Measurements from ENCODE around the gene CD163L1.
A peak's percentile ranks its signal among the peaks of the same experiment; 100 is the strongest.

The CD163L1 gene

GRCh38 chr12:7322599-7322998 lies 121.4 kb downstream of the CD163L1 start:
- TF ChIP-seq MYC (IDR thresholded peaks at IDR 0.05; ENCODE audit: low read depth, low read length) (no peak), MAX (IDR thresholded peaks at IDR 0.05; ENCODE audit: low read depth, low read length) (no peak), CTCF (IDR thresholded peaks at IDR 0.05; ENCODE audit: low read depth, low read length) (no peak), POLR2A (IDR thresholded peaks at IDR 0.05; ENCODE audit: extremely low read depth, insufficient read length) (no peak)
- no peak overlapping the region for H3K4me3 ChIP-seq (ENCODE audit: low read depth, low read length)
- DNase-seq (ENCODE audit: low read depth): no peak

- DNase-seq (ENCODE audit: low read depth): no peak
- H3K4me3 ChIP-seq (ENCODE audit: low read depth, low read length): no peak overlapping the region
- TF ChIP-seq POLR2A (IDR thresholded peaks at IDR 0.05; ENCODE audit: extremely low read depth, insufficient read length) (no peak), MYC (IDR thresholded peaks at IDR 0.05; ENCODE audit: low read depth, low read length) (no peak), MAX (IDR thresholded peaks at IDR 0.05; ENCODE audit: low read depth, low read length) (no peak), CTCF (IDR thresholded peaks at IDR 0.05; ENCODE audit: low read depth, low read length) (no peak)
These were observed 122.3 kb downstream of the CD163L1 start for GRCh38 chr12:7321624-7322023.

- no peak overlapping the region for H3K4me3 ChIP-seq (ENCODE audit: low read depth, low read length)
- no peak for TF ChIP-seq MAX (IDR thresholded peaks at IDR 0.05; ENCODE audit: low read depth, low read length)
- TF ChIP-seq POLR2A (IDR thresholded peaks at IDR 0.05; ENCODE audit: extremely low read depth, insufficient read length): no peak
- no peak for TF ChIP-seq CTCF (IDR thresholded peaks at IDR 0.05; ENCODE audit: low read depth, low read length)
- no peak for TF ChIP-seq MYC (IDR thresholded peaks at IDR 0.05; ENCODE audit: low read depth, low read length)
- DNase-seq (ENCODE audit: low read depth): peak; percentile 6
These were observed 124.0 kb downstream of the CD163L1 start for GRCh38 chr12:7319930-7320329.

- no peak overlapping the region for H3K4me3 ChIP-seq (ENCODE audit: low read depth, low read length)
- TF ChIP-seq CTCF (IDR thresholded peaks at IDR 0.05; ENCODE audit: low read depth, low read length): no peak
- TF ChIP-seq MAX (IDR thresholded peaks at IDR 0.05; ENCODE audit: low read depth, low read length): no peak
- DNase-seq (ENCODE audit: low read depth): no peak
These were observed 133.9 kb downstream of the CD163L1 start for GRCh38 chr12:7310070-7310469.
